ENCODE results near the gene RAD51B.

The RAD51B gene

DNA sequence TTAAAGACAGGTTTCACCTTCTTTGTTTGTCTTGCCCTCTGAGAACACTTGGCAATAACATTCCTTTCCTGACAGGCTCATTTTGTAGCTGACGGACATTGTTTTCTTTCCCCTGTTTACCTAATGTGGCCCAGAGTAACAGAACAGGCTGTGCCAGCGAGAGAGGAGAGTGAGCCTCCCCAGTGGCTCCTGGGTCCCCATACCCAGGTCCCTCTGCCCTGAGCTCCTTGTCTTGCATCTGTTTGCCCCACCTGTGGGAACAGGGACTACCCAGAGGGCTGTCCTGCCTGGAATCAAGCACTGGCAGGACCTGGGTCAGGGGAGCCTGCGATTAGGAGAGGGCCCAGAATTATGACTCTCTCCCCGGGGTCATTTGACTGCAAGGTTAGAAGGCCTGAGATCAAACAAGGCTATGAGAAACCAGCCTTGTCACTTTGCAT is 750.4 kb downstream of the RAD51B start:
- TF ChIP-seq, protein P1, sequence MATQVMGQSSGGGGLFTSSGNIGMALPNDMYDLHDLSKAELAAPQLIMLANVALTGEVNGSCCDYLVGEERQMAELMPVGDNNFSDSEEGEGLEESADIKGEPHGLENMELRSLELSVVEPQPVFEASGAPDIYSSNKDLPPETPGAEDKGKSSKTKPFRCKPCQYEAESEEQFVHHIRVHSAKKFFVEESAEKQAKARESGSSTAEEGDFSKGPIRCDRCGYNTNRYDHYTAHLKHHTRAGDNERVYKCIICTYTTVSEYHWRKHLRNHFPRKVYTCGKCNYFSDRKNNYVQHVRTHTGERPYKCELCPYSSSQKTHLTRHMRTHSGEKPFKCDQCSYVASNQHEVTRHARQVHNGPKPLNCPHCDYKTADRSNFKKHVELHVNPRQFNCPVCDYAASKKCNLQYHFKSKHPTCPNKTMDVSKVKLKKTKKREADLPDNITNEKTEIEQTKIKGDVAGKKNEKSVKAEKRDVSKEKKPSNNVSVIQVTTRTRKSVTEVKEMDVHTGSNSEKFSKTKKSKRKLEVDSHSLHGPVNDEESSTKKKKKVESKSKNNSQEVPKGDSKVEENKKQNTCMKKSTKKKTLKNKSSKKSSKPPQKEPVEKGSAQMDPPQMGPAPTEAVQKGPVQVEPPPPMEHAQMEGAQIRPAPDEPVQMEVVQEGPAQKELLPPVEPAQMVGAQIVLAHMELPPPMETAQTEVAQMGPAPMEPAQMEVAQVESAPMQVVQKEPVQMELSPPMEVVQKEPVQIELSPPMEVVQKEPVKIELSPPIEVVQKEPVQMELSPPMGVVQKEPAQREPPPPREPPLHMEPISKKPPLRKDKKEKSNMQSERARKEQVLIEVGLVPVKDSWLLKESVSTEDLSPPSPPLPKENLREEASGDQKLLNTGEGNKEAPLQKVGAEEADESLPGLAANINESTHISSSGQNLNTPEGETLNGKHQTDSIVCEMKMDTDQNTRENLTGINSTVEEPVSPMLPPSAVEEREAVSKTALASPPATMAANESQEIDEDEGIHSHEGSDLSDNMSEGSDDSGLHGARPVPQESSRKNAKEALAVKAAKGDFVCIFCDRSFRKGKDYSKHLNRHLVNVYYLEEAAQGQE (IDR thresholded peaks at IDR 0.05; ENCODE audit: insufficient replicate concordance, low read depth), result no peak
- TF ChIP-seq, protein P2, sequence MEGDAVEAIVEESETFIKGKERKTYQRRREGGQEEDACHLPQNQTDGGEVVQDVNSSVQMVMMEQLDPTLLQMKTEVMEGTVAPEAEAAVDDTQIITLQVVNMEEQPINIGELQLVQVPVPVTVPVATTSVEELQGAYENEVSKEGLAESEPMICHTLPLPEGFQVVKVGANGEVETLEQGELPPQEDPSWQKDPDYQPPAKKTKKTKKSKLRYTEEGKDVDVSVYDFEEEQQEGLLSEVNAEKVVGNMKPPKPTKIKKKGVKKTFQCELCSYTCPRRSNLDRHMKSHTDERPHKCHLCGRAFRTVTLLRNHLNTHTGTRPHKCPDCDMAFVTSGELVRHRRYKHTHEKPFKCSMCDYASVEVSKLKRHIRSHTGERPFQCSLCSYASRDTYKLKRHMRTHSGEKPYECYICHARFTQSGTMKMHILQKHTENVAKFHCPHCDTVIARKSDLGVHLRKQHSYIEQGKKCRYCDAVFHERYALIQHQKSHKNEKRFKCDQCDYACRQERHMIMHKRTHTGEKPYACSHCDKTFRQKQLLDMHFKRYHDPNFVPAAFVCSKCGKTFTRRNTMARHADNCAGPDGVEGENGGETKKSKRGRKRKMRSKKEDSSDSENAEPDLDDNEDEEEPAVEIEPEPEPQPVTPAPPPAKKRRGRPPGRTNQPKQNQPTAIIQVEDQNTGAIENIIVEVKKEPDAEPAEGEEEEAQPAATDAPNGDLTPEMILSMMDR (IDR thresholded peaks at IDR 0.05; ENCODE audit: insufficient read depth, low read length), result no peak
- TF ChIP-seq POLR2AphosphoS5 (IDR thresholded peaks at IDR 0.05; ENCODE audit: low read depth) (no peak), SPI1 (IDR thresholded peaks at IDR 0.05; ENCODE audit: borderline replicate concordance, low read depth) (no peak), GABPA (IDR thresholded peaks at IDR 0.05; ENCODE audit: low read depth) (no peak)
- no peak overlapping the region for H3K27ac ChIP-seq (replicated peaks)
- DNase-seq (ENCODE audit: low read depth in 1 of 2, low spot score in 1 of 2), result no peak
- H3K27me3 ChIP-seq (ENCODE audit: insufficient read depth, poor library complexity, severe bottlenecking), result no peaks in the 10 kb centered on the region
- no peak overlapping the region for H3K4me3 ChIP-seq (replicated peaks; ENCODE audit: insufficient read depth, low read length)

DNA sequence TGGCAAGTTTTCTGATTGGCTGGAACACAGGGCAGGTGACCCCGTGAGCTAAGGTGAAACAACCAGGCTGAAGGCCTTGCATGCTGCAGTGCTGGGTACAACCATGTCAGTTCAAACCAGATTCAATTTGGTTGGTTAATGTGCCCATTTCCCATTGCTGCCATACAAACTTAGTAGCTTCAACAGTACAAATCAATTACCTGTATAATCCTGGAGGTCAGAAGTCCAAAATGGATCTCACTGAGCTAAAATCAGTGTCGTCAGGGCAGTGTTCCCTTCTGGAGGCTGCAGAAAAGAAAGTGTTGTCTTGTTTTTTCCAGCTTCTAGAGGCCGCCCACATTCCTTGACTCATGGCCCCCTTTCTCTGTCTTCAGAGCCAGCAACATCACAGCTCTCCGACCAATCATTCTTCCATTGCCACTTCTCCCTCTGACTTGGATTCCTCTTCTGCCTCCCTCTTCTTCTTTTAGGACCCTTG is 751.6 kb downstream of the RAD51B start:
- no peak overlapping the region for H3K4me3 ChIP-seq (replicated peaks; ENCODE audit: insufficient read depth, low read length)
- no peak overlapping the region for H3K27ac ChIP-seq (replicated peaks)
- H3K27me3 ChIP-seq (ENCODE audit: insufficient read depth, poor library complexity, severe bottlenecking), result no peaks in the 10 kb centered on the region
- no peak for DNase-seq (ENCODE audit: low read depth in 1 of 2, low spot score in 1 of 2)
- TF ChIP-seq POLR2AphosphoS5 (IDR thresholded peaks at IDR 0.05; ENCODE audit: low read depth) (no peak), GABPA (IDR thresholded peaks at IDR 0.05; ENCODE audit: low read depth) (no peak), SPI1 (IDR thresholded peaks at IDR 0.05; ENCODE audit: borderline replicate concordance, low read depth) (no peak)
- TF ChIP-seq, protein P2 (IDR thresholded peaks at IDR 0.05; ENCODE audit: insufficient read depth, low read length), result no peak
- TF ChIP-seq, protein P1 (IDR thresholded peaks at IDR 0.05; ENCODE audit: insufficient replicate concordance, low read depth), result no peak

DNA sequence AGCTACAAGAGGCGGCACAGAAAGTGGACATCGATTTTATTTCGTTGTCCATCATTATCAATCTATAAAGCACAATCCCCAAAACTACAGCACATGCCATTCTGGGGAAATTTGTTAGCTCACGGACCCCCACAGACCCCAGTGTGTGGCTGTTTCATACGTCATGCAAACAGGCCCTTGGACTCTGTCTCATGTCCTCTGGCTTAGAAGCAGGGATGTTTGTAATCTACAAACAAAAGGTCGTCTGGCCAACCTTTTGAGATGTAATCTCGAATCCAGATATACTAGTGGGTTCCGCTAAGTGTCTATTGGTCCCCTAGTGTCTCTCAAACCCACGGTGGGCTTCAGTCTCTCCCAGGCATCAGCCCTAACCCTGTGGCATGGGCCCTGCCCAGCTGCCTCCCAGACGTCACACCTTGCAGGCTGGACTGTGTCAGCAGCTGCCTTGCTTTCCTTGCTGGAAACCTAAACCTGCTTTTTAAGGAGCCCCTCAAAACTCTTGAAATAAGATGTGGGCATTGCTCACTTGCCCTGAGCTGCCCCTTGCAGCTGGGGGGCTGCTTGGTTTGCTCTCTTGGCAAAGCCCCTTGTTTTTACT is 752.4 kb downstream of the RAD51B start:
- Histone ChIP-seq H3K27ac (replicated peaks) (no peak overlapping the region), H3K4me3 (replicated peaks; ENCODE audit: insufficient read depth, low read length) (no peak overlapping the region), H3K27me3 (ENCODE audit: insufficient read depth, poor library complexity, severe bottlenecking) (no peaks in the 10 kb centered on the region)
- no peak for DNase-seq (ENCODE audit: low read depth in 1 of 2, low spot score in 1 of 2)
- TF ChIP-seq POLR2AphosphoS5 (IDR thresholded peaks at IDR 0.05; ENCODE audit: low read depth) (no peak), GABPA (IDR thresholded peaks at IDR 0.05; ENCODE audit: low read depth) (no peak), SPI1 (IDR thresholded peaks at IDR 0.05; ENCODE audit: borderline replicate concordance, low read depth) (no peak)
- TF ChIP-seq, protein P1 (IDR thresholded peaks at IDR 0.05; ENCODE audit: insufficient replicate concordance, low read depth), result no peak
- TF ChIP-seq, protein P2 (IDR thresholded peaks at IDR 0.05; ENCODE audit: insufficient read depth, low read length), result no peak

Data from HL-60 (cell line).